Central memory CD8-positive, alpha-beta T cell (primary cell): ENCODE data around the gene METTL23.

ENCODE experiments used
- ATAC-seq: fragments of 150-1000 bp; cut with Tn5 transposase; replicated peaks from 2 replicates; pipeline ENCODE4 v1.10.0; 2022; ENCODE audit warnings: mild to moderate bottlenecking, moderate FRiP score, moderate number of reproducible peaks; ENCODE audit not compliant: poor library complexity, severe bottlenecking; ENCODE audit errors: extremely low read depth
- DNase-seq, 2 donors: peaks; one replicate each; pipeline ENCODE4 v3.0.0; 2021; ENCODE audit warnings: low spot score in 2 of 2
- H3K27ac Mint-ChIP-seq: one replicate; pipeline ENCODE4 v1.8.0; 2022; ENCODE audit warnings: low read depth, mild to moderate bottlenecking, moderate library complexity, mixed read lengths
- H3K27me3 Mint-ChIP-seq: one replicate; pipeline ENCODE4 v1.8.0; 2022; ENCODE audit warnings: mixed read lengths
- H3K36me3 Mint-ChIP-seq: one replicate; pipeline ENCODE4 v1.8.0; 2022; ENCODE audit warnings: mild to moderate bottlenecking, moderate library complexity, mixed read lengths; ENCODE audit not compliant: insufficient read depth
- H3K4me1 Mint-ChIP-seq: one replicate; pipeline ENCODE4 v1.8.0; 2022; ENCODE audit warnings: mixed read lengths
- H3K4me3 Mint-ChIP-seq: one replicate; pipeline ENCODE4 v1.8.0; 2022; ENCODE audit warnings: mild to moderate bottlenecking, moderate library complexity, mixed read lengths
- H3K9me3 Mint-ChIP-seq: one replicate; pipeline ENCODE4 v1.8.0; 2022; ENCODE audit warnings: mixed read lengths

Gene METTL23, protein sequence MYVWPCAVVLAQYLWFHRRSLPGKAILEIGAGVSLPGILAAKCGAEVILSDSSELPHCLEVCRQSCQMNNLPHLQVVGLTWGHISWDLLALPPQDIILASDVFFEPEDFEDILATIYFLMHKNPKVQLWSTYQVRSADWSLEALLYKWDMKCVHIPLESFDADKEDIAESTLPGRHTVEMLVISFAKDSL

DNA sequence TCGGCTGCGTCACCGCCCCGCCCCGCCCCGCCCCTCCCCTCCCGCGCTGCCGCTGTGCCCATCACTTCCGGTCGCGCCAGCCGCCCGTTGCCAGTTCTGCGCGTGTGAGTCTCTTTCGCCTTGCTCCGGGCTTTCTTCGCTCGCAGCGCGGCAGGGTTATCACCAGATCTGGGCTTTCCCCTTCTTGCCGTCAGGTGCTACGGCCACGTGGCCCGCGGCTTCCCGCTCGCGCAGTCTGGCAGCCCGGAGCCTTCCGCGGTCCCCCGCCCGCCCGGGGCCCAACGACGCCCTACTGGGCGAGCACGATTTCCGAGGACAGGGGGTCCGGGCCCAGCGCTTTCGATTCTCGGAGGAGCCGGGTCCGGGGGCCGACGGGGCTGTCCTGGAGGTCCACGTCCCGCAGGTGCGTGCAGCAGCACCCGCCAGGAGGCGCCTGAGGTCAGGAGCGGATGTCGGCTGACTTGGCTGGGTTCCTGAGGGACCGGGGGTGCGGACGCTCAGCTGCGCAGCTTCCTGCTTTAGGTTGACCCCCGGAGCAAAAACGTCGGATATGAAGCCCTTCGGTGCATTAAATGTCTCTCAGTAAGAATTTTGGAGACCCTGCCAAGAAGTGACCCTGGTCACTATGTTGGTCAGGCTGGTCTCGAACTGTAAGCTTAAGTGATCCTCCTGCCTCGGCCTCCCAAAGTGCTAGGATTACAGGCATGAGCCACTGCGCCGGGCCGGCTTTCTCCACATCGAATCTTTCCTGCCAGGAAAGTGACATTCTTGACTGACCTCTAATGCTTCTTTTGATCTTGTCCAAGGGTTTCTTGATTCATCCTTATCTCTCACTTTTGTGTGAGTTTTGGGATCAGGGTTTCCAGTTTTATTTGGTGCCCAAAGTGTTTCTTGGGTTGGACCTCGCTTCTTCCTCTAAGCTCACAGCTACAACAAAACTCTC lies at the start of gene METTL23:
METTL23 (plus strand) TSS at position 64 of the 943 bp plus-strand sequence. CDS start 2,872 bp downstream, outside the sequence.
- Mint-ChIP-seq H3K36me3 (peaks cover 81% of the 10 kb centered on the region), H3K9me3 (no peaks in the 10 kb centered on the region), H3K27me3 (no peaks in the 10 kb centered on the region), H3K27ac (peak within 1 kb of the TSS; percentile 99), H3K4me1 (peaks cover 26% of the 10 kb centered on the region), H3K4me3 (peak within 1 kb of the TSS; percentile 90)
- DNase-seq = peak; percentile 84 to 94
- peak; percentile 73 for ATAC-seq

- no peaks in the 10 kb centered on the region for H3K27me3 Mint-ChIP-seq
- H3K4me3 Mint-ChIP-seq = no peak overlapping the region
- peaks cover 3% of the 10 kb centered on the region for H3K36me3 Mint-ChIP-seq
- ATAC-seq (no peak), DNase-seq (no peak)
- no peak overlapping the region for H3K27ac Mint-ChIP-seq
- no peaks in the 10 kb centered on the region for H3K9me3 Mint-ChIP-seq
- peaks cover 21% of the 10 kb centered on the region for H3K4me1 Mint-ChIP-seq
These were observed 49.2 kb upstream of the METTL23 start for GRCh38 chr17:76677406-76677805.

- H3K36me3 Mint-ChIP-seq = peaks cover 3% of the 10 kb centered on the region
- H3K27ac Mint-ChIP-seq = no peak overlapping the region
- H3K27me3 Mint-ChIP-seq = no peaks in the 10 kb centered on the region
- ATAC-seq (peak; percentile 83), DNase-seq (peak; percentile 22 to 37)
- H3K4me1 Mint-ChIP-seq = peaks cover 19% of the 10 kb centered on the region
- no peaks in the 10 kb centered on the region for H3K9me3 Mint-ChIP-seq
- H3K4me3 Mint-ChIP-seq = no peak overlapping the region
These were observed 48.3 kb upstream of the METTL23 start for GRCh38 chr17:76678330-76678729.

DNA sequence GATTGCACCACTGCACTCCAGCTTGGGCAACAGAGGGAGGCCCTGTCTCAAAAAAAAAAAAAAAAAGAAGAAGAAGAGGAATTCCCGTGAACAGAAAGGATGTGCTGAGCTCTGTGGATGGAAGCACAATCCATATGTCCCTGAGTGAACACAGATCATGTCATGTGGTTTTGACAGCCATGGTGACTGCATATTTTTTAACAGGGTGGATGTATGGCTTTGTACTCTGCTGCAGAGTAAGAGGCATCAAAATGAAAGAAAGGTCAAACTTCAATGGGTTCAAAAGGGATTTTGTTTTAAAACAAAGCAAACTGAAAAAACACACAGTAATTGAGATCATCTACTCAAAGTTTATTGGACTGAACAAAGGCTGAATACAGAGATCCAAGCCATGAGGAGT lies 47.4 kb upstream of the METTL23 start:
- Mint-ChIP-seq H3K4me1 (peaks cover 19% of the 10 kb centered on the region), H3K4me3 (no peak overlapping the region), H3K36me3 (peaks cover 3% of the 10 kb centered on the region), H3K9me3 (no peaks in the 10 kb centered on the region), H3K27me3 (no peaks in the 10 kb centered on the region), H3K27ac (no peak overlapping the region)
- ATAC-seq (no peak), DNase-seq (no peak)

DNA sequence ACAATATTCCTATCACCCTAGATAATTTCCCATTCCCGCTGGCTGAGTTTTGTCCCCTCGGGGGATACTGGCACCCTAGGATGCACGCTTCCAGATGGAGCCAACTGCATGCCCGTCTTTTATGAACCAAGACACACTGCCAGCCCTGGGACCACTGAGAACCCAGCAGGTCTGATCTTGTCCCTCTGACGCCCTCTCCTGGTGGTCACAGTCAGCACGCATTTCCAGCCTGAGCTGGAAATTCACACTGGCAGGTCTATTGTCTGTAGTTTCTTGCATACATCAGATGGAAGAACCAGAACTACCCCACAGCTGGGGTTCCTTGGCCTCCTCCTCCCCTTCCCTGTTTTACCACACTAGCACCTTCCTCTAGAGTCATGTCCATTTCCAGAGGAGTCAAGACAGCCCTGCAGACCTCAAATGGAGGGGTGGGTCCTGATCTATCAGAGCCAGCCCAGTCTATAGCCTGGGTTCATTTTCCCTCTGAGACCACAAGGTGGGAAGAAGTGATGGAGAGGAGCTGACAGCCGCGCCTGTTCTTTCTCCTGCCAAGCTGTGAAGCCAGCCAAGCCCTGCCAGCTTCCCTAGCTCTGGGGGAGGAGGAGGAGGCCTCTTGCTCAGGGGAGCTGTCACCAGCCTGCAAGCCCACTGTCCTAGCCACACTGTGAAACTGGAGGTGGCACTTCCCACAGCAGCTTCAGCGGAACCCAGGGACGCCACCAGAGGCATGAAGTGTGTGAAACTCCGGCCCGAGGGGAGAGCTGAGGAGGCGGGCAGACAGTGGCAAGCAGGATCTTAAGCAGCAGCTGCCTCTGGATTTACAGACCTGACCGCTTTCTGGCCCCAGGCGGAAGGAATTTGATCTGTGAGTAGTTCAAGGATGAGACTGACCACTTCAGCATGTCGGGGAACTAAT lies 45.2 kb upstream of the METTL23 start:
- peak; percentile 64 for DNase-seq
- Mint-ChIP-seq H3K27ac (peak overlapping the region; percentile 84), H3K4me3 (peak overlapping the region; percentile 56), H3K36me3 (peaks cover 3% of the 10 kb centered on the region), H3K9me3 (no peaks in the 10 kb centered on the region), H3K27me3 (no peaks in the 10 kb centered on the region), H3K4me1 (peaks cover 19% of the 10 kb centered on the region)
- peak; percentile 34 for ATAC-seq

DNA sequence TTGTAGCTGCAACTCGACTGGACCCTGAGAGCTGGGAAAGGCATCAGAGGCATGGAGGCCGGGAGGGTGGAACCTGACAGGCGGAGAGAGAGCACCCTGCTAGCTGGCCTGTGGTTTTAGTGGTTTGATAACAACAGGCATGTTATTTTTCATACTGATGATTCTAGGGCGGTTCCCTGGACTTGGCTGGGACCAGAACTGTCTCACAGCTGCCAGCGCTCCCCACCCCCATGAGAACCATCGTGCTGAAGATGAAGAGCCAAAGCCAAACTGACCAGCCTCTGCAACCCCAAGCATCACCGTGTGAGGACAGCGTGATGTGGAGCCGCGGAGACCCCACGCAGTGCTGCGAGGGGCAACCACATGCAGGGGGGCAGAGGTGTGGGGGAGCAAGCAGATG lies 44.3 kb upstream of the METTL23 start:
- H3K9me3 Mint-ChIP-seq = no peaks in the 10 kb centered on the region
- H3K4me3 Mint-ChIP-seq = peak overlapping the region; percentile 56
- no peak for DNase-seq
- no peak for ATAC-seq
- H3K36me3 Mint-ChIP-seq = peaks cover 3% of the 10 kb centered on the region
- peak overlapping the region; percentile 84 for H3K27ac Mint-ChIP-seq
- H3K4me1 Mint-ChIP-seq = peaks cover 19% of the 10 kb centered on the region
- no peaks in the 10 kb centered on the region for H3K27me3 Mint-ChIP-seq

DNA sequence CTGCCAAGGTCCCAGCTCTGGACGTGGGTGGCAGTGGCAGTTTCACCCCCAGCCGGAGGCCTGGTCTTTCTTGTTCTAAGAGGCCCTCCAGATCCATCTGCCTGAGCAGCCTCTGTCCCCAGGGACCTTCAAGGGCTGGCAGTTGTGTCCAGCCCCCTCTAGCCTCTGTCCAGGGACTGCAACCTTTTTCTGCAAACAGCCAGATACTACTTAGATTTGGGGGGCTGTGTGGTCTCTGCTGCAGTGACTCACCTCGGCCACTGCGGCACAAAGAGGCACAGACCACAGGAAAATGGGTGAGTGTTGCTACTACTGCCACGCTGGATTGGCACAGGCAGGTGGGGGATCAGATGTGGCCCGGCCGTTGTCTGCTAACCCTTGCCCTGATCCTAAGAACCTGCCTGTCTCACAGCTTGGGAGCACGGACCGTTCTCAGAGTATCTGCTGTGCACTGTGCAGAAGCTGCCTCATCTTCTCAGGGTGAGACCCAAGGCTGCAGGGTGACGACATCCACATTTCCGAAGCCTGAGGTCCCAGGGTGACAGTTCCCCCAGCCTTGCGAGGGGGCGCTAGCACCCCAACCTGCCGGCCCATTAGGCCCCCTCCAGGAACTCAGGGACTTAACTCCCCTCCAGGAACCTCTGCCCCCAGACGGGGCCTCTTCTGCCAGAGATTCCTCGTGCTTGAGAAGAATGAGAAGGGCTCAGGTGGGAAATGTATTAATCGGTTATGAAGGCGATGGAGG lies 43.5 kb upstream of the METTL23 start:
- ATAC-seq = no peak
- Mint-ChIP-seq H3K36me3 (peaks cover 3% of the 10 kb centered on the region), H3K9me3 (no peaks in the 10 kb centered on the region), H3K4me3 (no peak overlapping the region), H3K27ac (no peak overlapping the region), H3K27me3 (no peaks in the 10 kb centered on the region), H3K4me1 (peaks cover 20% of the 10 kb centered on the region)
- DNase-seq = no peak

- ATAC-seq = no peak
- H3K27me3 Mint-ChIP-seq = no peaks in the 10 kb centered on the region
These were observed 42.5 kb upstream of the METTL23 start for GRCh38 chr17:76683921-76684745.

DNA sequence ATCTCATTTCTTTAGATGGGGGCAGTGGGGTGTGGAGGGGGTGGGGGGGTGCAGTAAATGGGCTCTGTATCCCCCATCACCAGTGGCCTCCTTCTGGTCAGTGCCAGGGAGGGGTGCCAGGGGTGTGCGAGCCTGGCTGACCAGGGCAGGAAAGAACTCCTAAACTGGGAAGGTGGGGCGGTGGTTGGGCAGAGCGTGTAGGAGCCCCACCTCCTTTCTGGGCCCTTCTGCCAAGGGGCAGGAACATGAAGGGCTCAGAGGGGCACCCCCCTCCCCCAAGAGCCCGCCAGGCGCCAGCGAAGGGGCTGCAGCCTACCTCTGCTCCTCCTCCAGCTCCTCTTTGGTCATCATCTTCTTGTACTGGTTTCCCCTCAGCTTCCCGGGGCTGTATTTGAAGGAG lies 41.9 kb upstream of the METTL23 start:
- Mint-ChIP-seq H3K9me3 (no peaks in the 10 kb centered on the region), H3K4me1 (peaks cover 26% of the 10 kb centered on the region), H3K27ac (peak overlapping the region; percentile 61), H3K27me3 (no peaks in the 10 kb centered on the region), H3K36me3 (peaks cover 3% of the 10 kb centered on the region), H3K4me3 (no peak overlapping the region)
- DNase-seq (no peak), ATAC-seq (no peak)

More at GRCh38 chr17:76683921-76684745, 42.5 kb upstream of the METTL23 start:
- no peak overlapping the region for H3K27ac Mint-ChIP-seq
- H3K4me1 Mint-ChIP-seq = peaks cover 26% of the 10 kb centered on the region
- H3K9me3 Mint-ChIP-seq = no peaks in the 10 kb centered on the region
- DNase-seq = no peak
- peaks cover 3% of the 10 kb centered on the region for H3K36me3 Mint-ChIP-seq
- no peak overlapping the region for H3K4me3 Mint-ChIP-seq

DNA sequence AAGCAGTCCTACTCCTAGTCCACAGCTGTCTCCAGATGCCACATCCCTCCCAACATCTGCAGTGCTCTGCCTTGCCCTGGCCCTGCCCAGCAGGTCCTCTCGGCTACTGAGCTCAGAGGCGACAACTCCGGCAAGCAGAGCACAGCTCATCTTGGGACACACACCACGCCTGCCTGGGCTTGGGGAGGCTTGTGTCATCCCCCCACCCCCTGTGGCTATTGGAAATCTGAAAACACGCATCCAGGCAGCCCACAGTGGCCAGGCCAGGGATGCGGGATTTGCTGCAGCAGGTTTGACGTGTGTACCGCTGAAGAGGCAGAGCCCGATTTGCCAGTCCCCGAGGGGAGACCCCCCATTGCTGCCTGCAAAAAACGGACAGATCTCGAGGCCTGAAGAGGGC lies 41.3 kb upstream of the METTL23 start:
- DNase-seq (no peak), ATAC-seq (no peak)
- Mint-ChIP-seq H3K4me1 (peaks cover 26% of the 10 kb centered on the region), H3K9me3 (no peaks in the 10 kb centered on the region), H3K36me3 (peaks cover 3% of the 10 kb centered on the region), H3K27ac (peak overlapping the region; percentile 61), H3K4me3 (no peak overlapping the region), H3K27me3 (no peaks in the 10 kb centered on the region)

DNA sequence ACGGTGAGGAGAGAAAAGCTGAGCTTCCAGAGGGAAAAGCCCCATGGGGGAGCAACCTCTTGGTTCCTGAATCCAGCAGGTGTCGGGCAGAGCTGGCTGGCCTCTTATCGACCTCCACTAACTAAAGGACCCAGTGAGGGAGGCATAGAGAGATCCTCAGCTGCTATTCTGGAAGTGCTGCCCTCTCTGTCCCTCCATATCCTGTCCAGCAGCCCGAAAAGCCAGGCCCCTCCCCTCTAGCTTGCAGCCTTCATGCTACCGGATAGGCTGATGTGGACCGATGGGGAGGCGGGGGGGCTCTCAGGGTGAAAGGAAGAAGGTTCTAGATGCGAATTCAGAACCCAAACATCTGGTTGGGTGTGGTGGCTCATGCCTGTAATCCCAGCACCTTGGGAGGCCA lies 40.8 kb upstream of the METTL23 start:
- Mint-ChIP-seq H3K9me3 (no peaks in the 10 kb centered on the region), H3K27ac (no peak overlapping the region), H3K4me3 (no peak overlapping the region), H3K27me3 (no peaks in the 10 kb centered on the region), H3K4me1 (peaks cover 24% of the 10 kb centered on the region), H3K36me3 (peaks cover 3% of the 10 kb centered on the region)
- ATAC-seq = no peak
- DNase-seq = no peak
